Bone marrow (tissue), 2 donors: ENCODE results near the gene MTCL1.

Experiments used
- DNase-seq, 2 donors: peaks; one replicate each; lab custom pipeline; 2025; lab: John Stamatoyannopoulos, UW

The MTCL1 gene

GRCh38 chr18:8865934-8866333 is 160.6 kb downstream of the MTCL1 start:
- DNase-seq = no peak

GRCh38 chr18:8866679-8867078 is 161.3 kb downstream of the MTCL1 start:
- no peak for DNase-seq

GRCh38 chr18:8868276-8868675 is 162.9 kb downstream of the MTCL1 start:
- no peak for DNase-seq

GRCh38 chr18:8868779-8869415 is 163.5 kb downstream of the MTCL1 start:
- no peak for DNase-seq

GRCh38 chr18:8869696-8870095 is 164.3 kb downstream of the MTCL1 start:
- no peak for DNase-seq

- DNase-seq = no peak
Observed at GRCh38 chr18:8870528-8870927, 165.2 kb downstream of the MTCL1 start.

GRCh38 chr18:8871489-8871888 is 166.1 kb downstream of the MTCL1 start:
- no peak for DNase-seq

GRCh38 chr18:8874872-8875271 is 169.5 kb downstream of the MTCL1 start:
- DNase-seq = no peak

GRCh38 chr18:8876887-8877286 is 171.5 kb downstream of the MTCL1 start:
- no peak for DNase-seq

- no peak for DNase-seq
Observed at GRCh38 chr18:8881103-8881502, 175.7 kb downstream of the MTCL1 start.
